ENCODE results near the gene ITIH2.
"Not testable (repeated sequence)": the region's sequence is repeated elsewhere in the genome, so short reads cannot be mapped to it uniquely, and the experiment has no call there.

ITIH2 gene

GRCh38 chr10:7703140-7703539, at the start of gene ITIH2:
TSS of gene ITIH2 (plus strand) at chr10:7703316. CDS start at chr10:7703435, 119 bp downstream.
- DNase-seq = no peak

GRCh38 chr10:7657079-7657478, 46.0 kb upstream of the ITIH2 start:
- not testable (repeated sequence) for DNase-seq

- no peak for DNase-seq
Observed at GRCh38 chr10:7657552-7657951, 45.6 kb upstream of the ITIH2 start.

- DNase-seq = no peak
Observed at GRCh38 chr10:7659560-7659959, 43.6 kb upstream of the ITIH2 start.

GRCh38 chr10:7662522-7662921, 40.6 kb upstream of the ITIH2 start:
- no peak for DNase-seq

- DNase-seq = no peak
Observed at GRCh38 chr10:7664707-7665106, 38.4 kb upstream of the ITIH2 start.

GRCh38 chr10:7665767-7666166, 37.3 kb upstream of the ITIH2 start:
- no peak for DNase-seq

GRCh38 chr10:7666253-7667023, 36.7 kb upstream of the ITIH2 start, which contains the start of gene ITIH5:
TSS of gene ITIH5 (minus strand) at chr10:7666966. CDS start at chr10:7666892, 74 bp downstream.
- peak; percentile 7 for DNase-seq

- no peak for DNase-seq
Observed at GRCh38 chr10:7667262-7668141, 35.6 kb upstream of the ITIH2 start.

GRCh38 chr10:7670157-7670556, 33.0 kb upstream of the ITIH2 start:
- DNase-seq = no peak

- no peak for DNase-seq
Observed at GRCh38 chr10:7672341-7673134, 30.6 kb upstream of the ITIH2 start.

- DNase-seq = no peak
Observed at GRCh38 chr10:7679256-7679655, 23.9 kb upstream of the ITIH2 start.

GRCh38 chr10:7680078-7680477, 23.0 kb upstream of the ITIH2 start:
- DNase-seq = peak; percentile 20

- no peak for DNase-seq
Observed at GRCh38 chr10:7686351-7687171, 16.6 kb upstream of the ITIH2 start.

- DNase-seq = peak; percentile 85
Observed at GRCh38 chr10:7687228-7687907, 15.7 kb upstream of the ITIH2 start.

- no peak for DNase-seq
Observed at GRCh38 chr10:7689591-7689990, 13.5 kb upstream of the ITIH2 start.

GRCh38 chr10:7690885-7691597, 12.1 kb upstream of the ITIH2 start:
- DNase-seq = not testable (repeated sequence)

GRCh38 chr10:7692368-7692767, 10.7 kb upstream of the ITIH2 start:
- not testable (repeated sequence) for DNase-seq

- not testable (repeated sequence) for DNase-seq
Observed at GRCh38 chr10:7693194-7693593, 9.9 kb upstream of the ITIH2 start.

- DNase-seq = no peak
Observed at GRCh38 chr10:7696545-7696944, 6.6 kb upstream of the ITIH2 start.

GRCh38 chr10:7697426-7697825, 5.7 kb upstream of the ITIH2 start:
- no peak for DNase-seq
